CD4-positive, alpha-beta T cell treated with Interleukin-15 for 4 hours (primary cell): ENCODE measurements around the gene AKT1S1.
A peak's percentile ranks its signal among the peaks of the same experiment; 100 is the strongest.

Experiments
- DNase-seq: peaks from one replicate; pipeline ENCODE4 v3.0.0-alpha.2; 2020; ENCODE audit warnings: low spot score

Gene AKT1S1

GRCh38 chr19:49866933-49867782 is 10.0 kb downstream of the AKT1S1 start, which contains the start of gene PNKP:
PNKP (minus strand) TSS chr19:49867576; CDS start chr19:49867204, 372 bp downstream.
- peak; percentile 85 for DNase-seq

- no peak for DNase-seq
Observed at GRCh38 chr19:49864890-49865289, 12.3 kb downstream of the AKT1S1 start.

- no peak for DNase-seq
Observed at GRCh38 chr19:49863935-49864320, 13.2 kb downstream of the AKT1S1 start.

- no peak for DNase-seq
Observed at GRCh38 chr19:49863254-49863934, 13.8 kb downstream of the AKT1S1 start.

- DNase-seq = no peak
Observed at GRCh38 chr19:49862391-49863253, 14.5 kb downstream of the AKT1S1 start.

- DNase-seq = no peak
Observed at GRCh38 chr19:49861541-49862378, 15.4 kb downstream of the AKT1S1 start.

DNA sequence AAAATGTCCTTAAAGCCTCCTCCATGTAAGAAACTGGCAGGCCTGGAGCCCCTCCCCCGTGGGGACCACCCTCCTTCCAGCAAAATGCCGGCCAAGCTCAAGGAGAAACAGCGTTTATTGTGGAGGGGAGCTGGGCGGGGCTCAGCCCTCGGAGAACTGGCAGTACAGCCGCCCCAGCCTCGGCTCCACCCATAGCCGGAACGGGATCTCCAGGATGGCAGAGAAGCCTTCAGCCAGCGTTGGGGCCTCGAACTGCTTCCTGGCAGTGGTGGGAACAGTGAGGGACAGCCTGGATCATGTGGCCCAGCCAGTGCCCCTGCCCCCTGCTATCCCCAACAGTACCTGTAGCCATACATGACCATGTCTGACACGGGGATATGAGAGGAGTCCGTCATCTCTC is 16.0 kb downstream of the AKT1S1 start:
- DNase-seq = no peak

DNA sequence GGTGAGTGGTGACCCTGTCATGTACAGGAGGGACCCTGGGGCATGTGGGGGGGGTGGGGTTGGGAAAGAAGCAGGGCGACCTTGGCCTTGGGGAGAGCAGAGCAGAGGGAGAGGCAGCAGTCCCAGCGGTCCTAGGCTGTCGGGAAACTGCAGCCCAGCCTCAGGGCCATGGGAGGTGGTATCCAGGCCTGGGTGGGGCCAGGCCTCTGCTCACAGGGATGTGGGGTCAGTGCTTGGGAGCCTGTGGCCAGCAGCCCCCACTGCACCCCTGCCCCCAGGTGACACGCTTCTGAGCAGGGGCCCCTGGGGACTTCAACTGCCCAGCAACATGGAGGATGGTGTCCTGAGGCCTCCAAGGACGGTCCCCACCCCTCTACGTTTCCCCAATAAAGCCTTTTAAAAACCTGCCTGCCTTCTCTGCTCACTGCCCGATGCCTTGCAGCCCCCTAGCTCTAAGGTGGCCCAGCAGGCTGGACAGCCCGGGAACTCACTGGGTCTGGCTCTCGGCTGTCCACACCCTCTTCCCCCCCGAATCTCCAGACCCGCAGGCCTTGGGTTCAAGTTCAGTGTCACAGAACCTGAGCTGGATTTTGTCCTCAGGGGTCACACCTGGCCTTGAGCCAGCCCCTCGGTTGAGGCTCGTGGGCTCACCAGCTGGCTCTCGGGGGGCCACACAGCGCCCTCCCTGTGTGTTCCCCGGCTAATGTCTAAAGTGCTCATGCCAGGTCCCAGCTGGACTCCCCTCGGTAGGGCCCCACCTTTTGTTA is 16.6 kb downstream of the AKT1S1 start:
- DNase-seq = no peak

GRCh38 chr19:49859682-49860335 is 17.3 kb downstream of the AKT1S1 start:
- no peak for DNase-seq

DNA sequence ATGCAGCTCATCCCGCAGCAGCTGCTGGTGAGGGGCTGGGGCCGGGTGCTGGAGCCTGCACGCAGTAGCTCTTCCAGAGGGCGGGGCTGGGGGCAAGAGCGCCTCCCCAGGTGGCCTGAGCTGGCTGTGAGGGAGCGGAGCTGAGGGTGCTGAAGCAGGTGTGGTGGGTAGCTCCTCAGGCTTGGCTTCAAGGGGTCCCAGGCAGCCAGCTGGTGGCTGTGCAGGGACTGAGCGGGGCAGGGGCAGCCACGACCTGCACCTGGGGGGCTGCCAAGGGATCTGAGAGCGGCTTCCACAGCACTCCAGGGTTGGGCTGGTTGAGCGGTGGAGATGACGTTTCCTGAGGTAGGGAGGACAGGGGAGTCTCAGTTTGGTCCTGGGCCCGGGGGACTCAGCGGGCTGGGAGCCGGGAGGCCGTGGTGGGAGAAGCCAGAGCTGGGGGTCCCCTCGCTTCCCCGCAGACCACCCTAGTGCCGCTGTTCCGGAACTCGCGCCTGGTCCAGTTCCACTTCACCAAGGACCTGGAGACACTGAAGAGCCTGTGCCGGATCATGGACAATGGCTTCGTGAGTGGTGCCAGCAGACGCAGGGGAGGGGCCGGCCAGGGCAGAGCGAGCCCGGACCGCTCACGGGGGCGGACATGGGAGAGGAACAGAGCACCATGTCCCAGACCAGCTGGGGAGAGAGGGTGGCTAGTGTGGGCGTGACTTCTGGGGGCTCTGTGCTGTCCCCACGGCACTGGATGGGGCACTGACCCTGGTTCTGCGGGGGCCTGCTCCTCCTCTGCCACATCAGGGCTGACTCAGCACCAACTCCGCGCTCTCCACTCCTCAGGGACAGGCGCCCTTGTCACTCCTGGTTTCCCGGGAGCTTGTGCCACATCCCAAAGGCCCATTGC is 18.8 kb downstream of the AKT1S1 start:
- no peak for DNase-seq

DNA sequence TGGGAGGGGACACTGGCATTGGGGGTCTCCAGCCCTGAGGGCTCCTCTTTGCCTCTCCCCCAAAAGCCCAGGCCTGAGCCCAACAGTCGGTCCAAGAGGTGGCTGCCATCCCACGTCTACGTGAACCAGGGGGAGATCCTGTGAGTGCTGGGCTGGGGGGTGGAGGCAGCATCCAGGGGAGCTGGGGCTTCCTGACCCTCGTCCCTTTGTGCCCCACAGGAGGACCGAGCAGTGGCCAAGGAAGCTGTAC is 19.4 kb downstream of the AKT1S1 start:
- no peak for DNase-seq

- DNase-seq = no peak
Observed at GRCh38 chr19:49857061-49857837, 19.9 kb downstream of the AKT1S1 start.

GRCh38 chr19:49856574-49857021 is 20.6 kb downstream of the AKT1S1 start:
- DNase-seq = no peak

DNA sequence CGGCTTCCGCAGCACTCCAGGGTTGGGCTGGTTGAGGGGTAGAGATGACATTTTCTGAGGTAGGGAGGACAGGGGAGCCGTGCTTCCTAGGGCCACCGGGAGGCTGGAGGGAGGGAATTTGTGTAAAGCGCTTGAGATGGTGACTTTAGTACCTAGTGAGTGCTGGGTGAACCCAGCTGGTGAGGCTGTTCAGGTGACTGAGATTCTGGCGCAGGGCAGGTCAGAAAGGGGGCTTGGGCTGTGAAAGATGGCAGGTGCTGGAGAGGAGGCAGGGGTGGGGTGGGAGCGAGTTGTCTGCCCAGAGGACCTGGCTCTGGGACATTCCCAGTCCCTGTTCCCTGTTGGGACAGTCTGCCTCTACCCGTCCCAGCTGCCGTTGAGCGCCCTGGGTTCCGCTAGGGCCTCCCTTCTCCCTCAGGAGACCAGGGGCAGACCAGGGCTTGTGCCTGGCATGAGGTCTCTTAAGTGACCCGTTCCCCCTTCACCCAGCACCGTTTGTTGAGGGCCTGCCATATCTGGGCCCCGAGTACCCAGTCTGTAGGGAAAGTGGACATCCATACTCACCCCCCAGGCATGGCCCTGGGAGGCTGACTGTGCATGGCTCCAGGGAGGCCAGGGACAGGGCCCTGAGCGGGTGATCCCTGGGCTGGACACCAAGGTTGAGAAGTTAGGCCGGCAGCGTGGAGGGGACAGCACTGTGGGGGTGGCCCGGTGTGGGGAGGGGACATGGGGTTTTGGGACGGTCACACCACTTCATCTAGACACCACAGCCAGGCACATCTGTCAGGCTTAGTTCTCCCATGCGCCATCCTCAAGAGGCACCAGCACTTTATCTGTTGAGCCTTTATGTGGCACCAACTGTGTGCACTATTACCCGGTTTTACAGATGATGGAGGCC is 21.2 kb downstream of the AKT1S1 start:
- DNase-seq = no peak

DNA sequence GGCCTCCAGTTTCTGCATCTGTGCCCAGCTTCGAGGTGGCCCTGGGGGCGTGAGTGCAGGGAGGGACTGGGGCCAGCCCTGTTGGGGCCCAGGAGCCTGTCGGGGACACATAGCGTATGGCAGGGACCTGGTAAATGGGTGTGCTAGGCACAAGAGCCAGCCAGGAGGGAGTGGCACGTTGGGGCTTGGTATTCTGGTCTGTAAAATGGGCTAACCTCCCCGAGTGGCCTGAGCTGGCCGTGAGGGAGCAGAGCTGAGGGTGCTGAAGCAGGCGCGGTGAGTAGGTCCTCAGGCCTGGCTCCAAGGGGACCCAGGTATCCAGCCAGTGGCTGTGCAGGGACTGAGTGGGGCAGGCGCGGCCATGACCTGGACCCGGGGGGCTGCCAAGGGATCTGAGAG is 21.9 kb downstream of the AKT1S1 start:
- no peak for DNase-seq

GRCh38 chr19:49854378-49855263 is 22.5 kb downstream of the AKT1S1 start:
- no peak for DNase-seq
